ENCODE results near the gene UBN2.

Gene UBN2

DNA sequence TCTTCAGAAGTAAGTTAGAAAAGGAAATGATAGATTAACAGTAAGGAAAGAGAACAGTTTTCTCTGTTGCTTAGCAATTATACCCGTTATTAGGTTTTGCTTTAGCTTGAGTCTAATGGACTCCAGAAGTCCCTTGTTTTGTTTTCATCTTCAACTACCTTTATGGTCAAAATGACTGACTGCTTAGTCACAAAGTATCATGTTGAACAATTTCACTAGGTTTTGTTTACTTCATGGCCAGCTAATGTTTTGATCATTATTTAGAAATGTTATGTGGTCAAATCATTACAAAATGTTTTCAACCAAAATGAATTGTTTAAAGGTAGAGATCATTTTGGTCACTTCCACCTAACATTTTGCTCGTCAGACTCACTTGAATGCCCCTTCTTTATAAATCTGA is 1.9 kb downstream of the UBN2 start:
- no peak for DNase-seq

GRCh38 chr7:139241258-139241657 is 10.2 kb downstream of the UBN2 start:
- no peak for DNase-seq

- DNase-seq: no peak
These were observed 11.8 kb downstream of the UBN2 start for GRCh38 chr7:139242741-139243281.

DNA sequence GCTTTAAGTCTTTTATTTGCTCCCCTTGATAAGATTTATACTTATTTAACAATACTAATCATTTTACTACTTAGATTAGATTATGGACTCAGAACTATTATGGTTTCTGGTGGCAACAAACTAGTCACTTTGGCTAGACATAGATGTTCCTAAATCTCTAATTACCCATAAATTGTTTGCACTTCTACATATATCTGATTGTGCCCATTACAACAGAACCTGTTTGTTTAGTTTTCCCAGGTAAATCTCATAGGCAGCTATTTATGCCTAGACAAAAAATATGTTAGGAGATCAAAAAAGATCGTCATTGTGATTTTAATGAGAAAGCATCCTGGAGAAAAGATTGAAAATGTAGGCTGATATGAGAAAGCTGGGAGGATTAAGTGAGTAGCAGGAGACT is 14.4 kb downstream of the UBN2 start:
- no peak for DNase-seq

DNA sequence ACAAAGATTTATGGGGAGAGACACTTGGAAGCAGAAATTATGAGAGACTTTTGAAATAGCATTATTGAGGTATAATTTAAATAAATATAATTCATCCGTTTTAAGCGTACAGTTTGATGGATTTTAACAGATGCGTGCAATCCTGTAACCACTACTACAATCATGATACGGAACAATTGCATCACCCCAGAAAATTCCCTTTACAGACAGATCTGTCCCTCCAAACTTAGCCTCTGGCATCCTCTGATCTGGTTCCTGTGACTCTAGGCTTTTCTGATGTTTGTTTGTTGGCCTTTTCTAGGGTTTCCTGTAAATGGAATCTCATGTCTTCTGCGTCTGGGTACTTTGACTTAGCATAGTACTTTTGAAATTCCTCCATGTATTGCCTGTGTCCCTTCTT is 15.5 kb downstream of the UBN2 start:
- DNase-seq: no peak

GRCh38 chr7:139246905-139247304 is 15.9 kb downstream of the UBN2 start:
- no peak for DNase-seq

DNA sequence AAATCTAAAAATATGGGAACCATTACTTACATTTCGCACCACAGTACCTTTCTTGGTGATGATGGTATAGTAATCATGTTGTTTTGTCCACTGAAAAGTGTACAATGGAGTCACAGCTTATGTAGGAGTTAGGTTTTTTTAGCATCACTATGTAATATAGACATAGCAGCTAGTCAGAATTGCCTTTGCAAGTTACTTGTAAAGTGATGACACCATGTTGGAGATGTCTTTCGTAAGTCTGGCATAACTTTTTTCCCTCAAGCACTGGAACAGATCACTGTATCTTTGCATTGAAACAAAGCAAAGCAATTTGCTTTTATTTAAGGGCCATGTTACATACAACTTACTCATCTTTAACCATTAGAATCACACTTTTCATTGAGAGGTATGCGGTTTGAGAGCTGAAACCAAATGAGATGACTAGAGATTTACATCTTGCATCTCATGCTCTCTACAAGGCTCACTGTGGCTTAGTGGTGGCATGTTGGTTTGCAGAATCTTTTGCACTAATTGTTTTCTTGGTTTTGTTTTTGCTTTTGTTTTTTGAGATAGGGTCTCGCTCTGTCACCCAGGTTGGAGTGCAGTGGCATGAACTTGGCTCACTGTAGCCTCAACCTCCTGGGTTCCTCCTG is 18.3 kb downstream of the UBN2 start:
- no peak for DNase-seq

DNA sequence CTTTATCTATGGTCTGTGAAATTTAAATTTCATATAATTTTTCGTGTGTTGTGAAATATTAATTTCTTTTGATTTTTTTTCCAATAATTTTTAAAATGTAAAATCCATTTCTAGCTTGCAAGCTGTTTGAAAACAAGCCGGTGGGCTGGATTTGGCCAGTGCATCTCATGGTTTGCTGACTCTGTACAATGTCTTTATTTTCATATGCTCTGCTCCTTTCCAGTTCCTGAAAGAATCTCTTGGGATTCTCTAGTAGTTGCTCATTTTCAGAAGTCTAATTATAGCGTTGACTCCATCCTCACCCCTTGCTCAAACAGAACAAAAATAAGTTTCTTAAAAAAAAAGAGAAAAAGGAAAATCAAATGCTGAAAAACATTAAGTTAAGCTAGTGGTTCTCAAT is 21.4 kb downstream of the UBN2 start:
- no peak for DNase-seq

DNA sequence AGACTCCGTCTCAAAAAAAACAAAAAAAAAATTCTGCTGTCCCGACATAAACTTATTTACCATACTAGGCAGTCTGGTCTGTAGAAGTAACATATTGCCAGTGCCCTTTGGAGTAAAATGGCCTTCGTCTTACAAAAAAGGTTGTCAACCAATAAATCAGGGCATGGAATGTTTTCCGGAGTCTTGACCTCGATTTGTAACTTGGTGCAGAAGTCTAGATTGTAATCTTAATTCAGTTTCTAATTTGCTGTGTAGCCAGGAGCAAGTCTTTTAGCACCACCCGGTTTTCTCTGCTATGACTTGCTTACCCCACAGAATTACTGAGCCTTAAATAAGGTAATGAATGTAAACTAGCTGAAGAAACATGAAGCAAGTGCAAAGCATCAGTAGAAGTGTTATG is 23.2 kb downstream of the UBN2 start:
- DNase-seq: no peak

DNA sequence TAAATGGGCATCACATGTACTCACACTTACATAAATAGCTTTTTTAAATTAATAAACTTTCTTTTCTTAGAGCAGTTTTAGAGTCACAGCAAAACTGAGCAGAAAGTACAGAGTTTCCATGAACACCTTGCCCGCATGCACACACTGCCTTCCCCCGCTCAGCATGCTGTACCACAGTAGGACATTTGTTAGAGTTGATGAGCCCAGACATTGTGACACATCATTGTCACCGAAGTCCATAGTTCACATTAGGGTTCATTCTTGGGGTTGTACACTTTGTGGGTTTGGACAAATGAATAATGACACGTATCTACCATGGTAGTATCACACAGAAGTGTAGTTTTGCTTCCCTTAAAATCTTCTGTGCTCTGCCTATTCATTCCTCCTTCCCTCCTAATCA is 23.7 kb downstream of the UBN2 start:
- no peak for DNase-seq

GRCh38 chr7:139255290-139255689 is 24.3 kb downstream of the UBN2 start:
- no peak for DNase-seq

DNA sequence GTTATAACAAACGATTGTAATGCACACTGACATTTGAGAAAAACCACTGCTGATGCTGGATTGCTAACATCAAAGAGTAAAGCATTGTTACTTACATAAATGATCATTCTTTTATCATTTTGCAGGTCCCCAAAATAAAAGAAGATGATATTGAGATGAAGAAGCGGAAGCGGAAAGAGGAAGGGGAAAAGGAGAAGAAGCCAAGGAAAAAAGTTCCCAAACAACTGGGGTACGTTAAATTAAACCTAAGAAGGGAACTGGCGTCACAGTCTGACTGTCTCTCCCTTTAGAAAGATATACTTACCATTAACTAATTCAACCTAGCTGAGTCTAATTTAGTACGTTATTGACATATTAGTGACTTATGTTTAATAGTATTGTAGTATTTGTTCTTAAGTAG is 28.1 kb downstream of the UBN2 start:
- no peak for DNase-seq

DNA sequence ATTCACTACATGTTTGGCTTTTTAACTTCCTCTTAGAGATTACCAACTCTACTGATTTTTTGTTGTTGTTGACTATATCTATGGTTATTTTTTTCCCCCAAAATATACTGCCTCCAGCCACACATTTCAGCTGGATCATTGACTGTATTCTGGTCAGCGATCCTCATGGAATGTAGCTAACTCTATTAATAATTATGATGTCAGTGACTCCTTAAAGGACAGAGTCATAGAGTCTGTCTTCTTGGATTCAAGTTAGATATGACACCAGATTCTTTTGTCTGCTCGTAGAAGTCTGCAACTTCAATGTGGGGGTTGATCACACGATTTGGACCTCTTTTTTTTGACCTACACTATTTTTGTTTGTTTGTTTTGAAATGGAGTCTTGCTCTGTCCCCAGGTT is 33.2 kb downstream of the UBN2 start:
- DNase-seq: no peak

- DNase-seq: no peak
These were observed 34.6 kb downstream of the UBN2 start for GRCh38 chr7:139265673-139266072.

DNA sequence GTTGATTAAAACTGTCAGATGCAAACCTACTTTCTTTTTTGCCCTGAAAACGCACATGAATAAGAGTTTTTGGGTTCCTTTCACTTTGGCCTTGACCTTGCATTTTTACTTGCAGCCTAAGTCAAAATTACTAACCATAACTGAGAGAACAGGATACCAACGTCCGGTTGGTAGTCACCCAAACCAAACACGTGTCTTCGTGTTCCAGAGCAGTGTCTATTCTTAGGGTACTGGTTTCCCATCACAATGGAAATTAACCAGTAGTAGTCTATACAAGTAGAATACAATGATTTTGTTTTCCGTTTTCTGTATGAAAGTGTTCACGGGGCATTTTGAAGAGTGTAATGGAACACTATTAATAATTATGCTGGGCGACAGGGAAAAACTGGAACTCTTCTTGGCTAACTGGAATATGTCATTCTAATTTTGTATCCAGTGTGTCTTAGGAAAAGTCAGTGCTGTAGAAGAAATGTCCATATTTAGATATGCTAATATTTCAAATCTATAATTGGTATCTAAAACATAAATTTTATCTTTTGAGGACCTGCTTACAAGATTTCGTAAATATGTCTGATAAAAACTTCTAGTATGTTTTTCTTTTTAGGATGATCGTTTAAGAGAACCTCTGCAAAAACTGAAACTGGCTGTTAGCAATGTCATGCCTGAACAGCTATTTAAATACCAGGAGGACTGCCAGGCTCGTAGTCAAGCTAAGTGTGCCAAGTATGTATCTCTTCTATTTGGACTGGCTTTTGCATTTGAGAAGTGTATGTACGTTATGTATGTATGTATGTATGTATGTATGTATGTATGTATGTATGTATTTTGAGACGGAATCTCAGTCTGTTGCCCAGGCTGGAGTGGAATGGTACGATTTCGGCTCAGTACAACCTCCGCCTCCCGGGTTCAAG is 40.9 kb downstream of the UBN2 start:
- no peak for DNase-seq

- no peak for DNase-seq
These were observed 53.3 kb downstream of the UBN2 start for GRCh38 chr7:139284252-139284896.

GRCh38 chr7:139286144-139286543 is 55.1 kb downstream of the UBN2 start:
- no peak for DNase-seq

GRCh38 chr7:139292821-139293220 is 61.8 kb downstream of the UBN2 start:
- no peak for DNase-seq

DNA sequence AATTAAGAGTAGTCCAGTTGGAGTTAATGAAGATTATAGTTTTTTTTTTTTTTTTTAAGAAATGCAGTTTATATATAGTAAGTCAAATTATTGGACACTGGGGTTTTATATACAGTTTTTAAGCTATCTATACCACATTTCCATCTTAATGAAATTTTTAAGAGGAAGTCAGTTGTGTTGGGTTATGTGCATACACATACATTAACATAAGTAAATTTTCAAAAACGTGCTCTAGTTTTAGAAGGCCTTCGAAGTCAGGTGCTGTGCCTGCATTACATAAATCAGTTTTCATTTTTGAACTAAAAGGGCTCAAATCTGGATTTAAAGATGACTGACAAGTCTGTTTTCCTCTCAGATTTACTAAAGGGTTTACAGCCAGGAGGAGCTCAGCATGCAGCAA is 62.5 kb downstream of the UBN2 start:
- DNase-seq: no peak

DNA sequence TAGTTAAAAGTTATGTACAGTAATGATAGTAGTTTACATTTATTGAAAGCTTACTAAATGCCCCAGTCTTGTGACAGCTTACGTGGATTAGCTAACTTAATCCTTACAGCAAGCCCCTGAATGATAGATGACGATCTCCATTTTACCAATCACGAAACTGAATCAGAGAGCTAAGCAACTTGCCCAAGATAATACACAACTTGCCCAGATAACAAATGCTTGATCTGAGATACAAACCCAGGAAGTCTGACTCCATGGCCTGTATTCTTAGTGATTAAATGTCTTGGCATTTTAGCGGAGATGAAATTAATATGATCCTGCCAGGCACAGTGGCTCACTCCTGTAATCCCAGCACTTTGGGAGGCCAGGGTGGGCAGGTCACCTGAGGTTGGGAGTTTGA is 63.2 kb downstream of the UBN2 start:
- no peak for DNase-seq

DNA sequence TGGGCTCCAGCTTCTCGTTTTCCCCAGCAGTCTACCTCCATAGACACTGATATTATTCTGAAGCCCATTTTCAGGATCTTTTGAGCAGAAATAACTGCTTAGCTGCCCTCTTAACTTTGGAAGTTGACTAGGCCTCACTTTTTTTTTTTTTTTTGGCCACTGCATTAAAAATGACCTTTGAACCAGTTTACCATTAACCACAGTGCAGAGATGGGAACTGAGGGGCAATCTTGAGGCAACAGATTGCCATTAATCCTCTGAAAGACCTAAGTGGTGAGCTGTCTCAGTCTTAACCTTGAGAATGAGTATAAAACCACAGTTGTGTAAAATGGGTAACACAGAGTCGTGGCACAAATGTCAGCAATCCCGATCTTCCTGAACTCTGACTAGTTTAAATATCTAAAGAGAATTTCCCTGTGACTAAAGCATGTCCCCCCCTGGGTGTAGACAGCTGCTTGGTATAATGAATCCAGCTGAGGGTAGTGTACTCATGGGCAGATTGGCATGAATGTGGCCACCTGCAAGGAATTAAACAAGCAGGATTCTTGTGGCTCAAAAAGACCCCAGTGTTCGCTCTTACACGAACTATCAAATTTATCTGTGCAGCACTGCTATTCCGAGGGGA is 64.0 kb downstream of the UBN2 start:
- DNase-seq: no peak

DNA sequence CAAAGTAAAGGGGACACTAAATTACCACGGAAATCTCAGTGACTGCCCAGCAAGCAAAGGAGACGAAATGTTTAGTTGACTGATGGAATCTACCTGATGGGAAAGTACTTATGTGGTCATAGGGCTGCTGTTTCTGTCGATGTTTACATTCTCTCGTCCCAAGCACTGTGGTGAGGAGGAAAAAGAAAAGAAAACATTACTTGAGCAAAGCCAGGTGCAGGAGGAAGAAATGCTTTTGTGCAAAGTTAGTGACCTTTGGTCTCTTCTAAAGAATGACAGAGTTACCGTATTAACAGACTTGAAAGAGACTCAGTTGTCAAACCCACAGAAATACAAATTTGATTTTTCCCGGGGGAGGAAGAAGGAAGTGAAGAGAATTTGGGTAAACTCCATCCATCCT is 66.8 kb downstream of the UBN2 start:
- no peak for DNase-seq

DNA sequence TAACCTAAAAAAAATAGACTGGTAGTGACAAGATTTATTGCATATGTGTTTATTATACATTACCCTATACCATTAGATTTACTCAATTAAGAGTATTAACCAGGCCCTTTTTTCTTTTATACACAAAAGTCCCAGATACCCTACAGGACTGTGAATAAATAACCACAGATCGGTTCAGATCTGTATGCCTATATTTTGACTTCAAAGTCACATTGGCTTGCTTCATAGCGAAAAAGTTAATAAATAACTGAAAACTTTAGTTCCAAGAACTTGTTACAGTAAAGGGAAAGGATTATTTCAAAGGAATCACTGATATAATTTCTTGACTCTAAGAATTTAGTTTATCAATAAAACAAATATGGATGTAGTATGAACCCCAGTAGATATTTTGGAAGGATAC is 68.3 kb downstream of the UBN2 start:
- DNase-seq: no peak

Data from SIG-M5 (cell line).